Calu3 (cell line): ENCODE measurements around the gene HYAL4. TPM values are rescaled to one million over a fixed set of nuclear protein-coding genes. Genes with fewer than 3 reads are reported as not detected.

Experiments used
- BruUV-seq: library from RNA; stranded (reverse); fragments of 400-500 nt; replicated peaks from 2 replicates; lab custom pipeline; 2021; lab: Mats Ljungman, UMichigan
- CTCF ChIA-PET: fragments of 300-600 bp; sonication (Branson Sonifier 250); formaldehyde crosslinking; loops from one replicate; lab custom pipeline; 2022; ENCODE audit warnings: antibody characterized with exemption; lab: Charles Lee
- DNase-seq: peaks from one replicate; pipeline ENCODE4 v3.0.0; 2022
- H3K27ac Mint-ChIP-seq: one replicate; pipeline ENCODE4 v1.8.0; 2022; ENCODE audit warnings: mixed read lengths; ENCODE audit not compliant: unreplicated experiment
- H3K27me3 Mint-ChIP-seq: one replicate; pipeline ENCODE4 v1.8.0; 2022; ENCODE audit warnings: mixed read lengths; ENCODE audit not compliant: unreplicated experiment
- H3K36me3 Mint-ChIP-seq: one replicate; pipeline ENCODE4 v1.8.0; 2022; ENCODE audit warnings: mild to moderate bottlenecking, moderate library complexity, mixed read lengths; ENCODE audit not compliant: insufficient read depth, unreplicated experiment
- H3K4me1 Mint-ChIP-seq: one replicate; pipeline ENCODE4 v1.8.0; 2022; ENCODE audit warnings: mild to moderate bottlenecking, low read depth, mixed read lengths; ENCODE audit not compliant: unreplicated experiment
- H3K4me3 Mint-ChIP-seq: one replicate; pipeline ENCODE4 v1.8.0; 2022; ENCODE audit warnings: mild to moderate bottlenecking, low read depth, moderate library complexity, mixed read lengths; ENCODE audit not compliant: unreplicated experiment
- H3K9me3 Mint-ChIP-seq: one replicate; pipeline ENCODE4 v1.8.0; 2022; ENCODE audit warnings: low read depth, mixed read lengths; ENCODE audit not compliant: unreplicated experiment
- CTCF ChIP-seq: fragments of 200-600 bp; IDR thresholded peaks from one replicate; pipeline ENCODE4 v1.8.0; 2022; ENCODE audit warnings: antibody characterized with exemption; ENCODE audit not compliant: unreplicated experiment
- intact Hi-C: fragments of 100-400 bp; cut with micrococcal nuclease; formaldehyde crosslinking; loops from one replicate; pipeline ENCODE4 v1.10.0; 2022; ENCODE audit not compliant: unreplicated experiment
- total RNA-seq: library from RNA; stranded (reverse); gene quantifications from 2 replicates; pipeline ENCODE4 v1.2.3, GENCODE V29; 2022

Gene HYAL4
- total RNA-seq, 1 experiment from 2014 or later: not detected

DNA sequence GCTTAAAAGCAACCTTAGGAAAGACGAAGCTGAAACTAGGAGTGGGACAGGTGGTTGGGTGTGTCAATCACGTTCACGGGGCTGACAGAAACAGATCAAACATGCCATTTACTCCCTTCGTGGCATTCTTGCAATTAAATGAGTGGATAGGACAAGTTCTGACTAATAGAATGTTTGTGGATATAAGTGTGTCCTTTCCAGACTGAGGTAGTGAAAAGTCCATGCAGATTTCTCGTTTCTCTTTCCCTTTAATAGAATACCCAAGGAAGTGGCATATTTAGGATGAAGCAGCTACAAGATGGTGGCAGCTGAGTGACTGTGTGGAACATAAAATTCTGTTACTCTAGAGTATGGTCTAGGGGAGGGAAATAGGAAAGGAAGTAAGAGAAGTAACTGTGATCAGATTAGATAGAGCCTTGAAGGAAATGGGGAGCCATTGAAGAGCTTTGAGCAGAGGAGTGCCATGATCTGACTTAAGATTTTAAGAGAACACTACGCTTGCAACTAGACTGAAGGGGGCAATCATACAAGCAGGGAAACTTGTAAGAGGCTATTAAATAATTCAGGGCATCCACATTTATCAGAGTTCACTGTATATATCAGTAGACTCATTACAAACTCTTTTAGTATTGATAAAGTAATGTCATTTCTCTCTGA lies 46.3 kb upstream of the HYAL4 start:
- H3K9me3 Mint-ChIP-seq: no peaks in the 10 kb centered on the region

GRCh38 chr7:123802249-123802648 lies 42.7 kb upstream of the HYAL4 start:
- Mint-ChIP-seq H3K36me3 (no peaks in the 10 kb centered on the region), H3K4me1 (peaks cover 9% of the 10 kb centered on the region), H3K9me3 (no peaks in the 10 kb centered on the region), H3K4me3 (no peak overlapping the region), H3K27ac (no peak overlapping the region), H3K27me3 (no peaks in the 10 kb centered on the region)
- intact Hi-C loops: no loop called here
- CTCF ChIA-PET: no interaction called here
- no TSS peak for BruUV-seq
- TF ChIP-seq CTCF: no peak
- DNase-seq: no peak

More for the DNA sequence above, 46.3 kb upstream of the HYAL4 start:
- no peak for TF ChIP-seq CTCF
- H3K4me1 Mint-ChIP-seq: peaks cover 9% of the 10 kb centered on the region
- peak; percentile 28 for DNase-seq
- peak overlapping the region; percentile 12 for H3K27ac Mint-ChIP-seq
- intact Hi-C loops: loop anchor here (1.0 to 10.0 kb wide), 7 partner anchors 49 to 286 kb away; partner anchors contain the start of genes HYAL4 and WASL
- no peaks in the 10 kb centered on the region for H3K27me3 Mint-ChIP-seq
- no TSS peak for BruUV-seq
- peak overlapping the region; percentile 42 for H3K4me3 Mint-ChIP-seq
- CTCF ChIA-PET: interaction anchor here (0.5 to 2.4 kb wide), 15 partner anchors 16 to 288 kb away, joined by 3 to 28 read pairs (median 4); partner anchors contain the start of genes HYAL4 and NDUFA5
- no peaks in the 10 kb centered on the region for H3K36me3 Mint-ChIP-seq

- Mint-ChIP-seq H3K4me3 (no peak overlapping the region), H3K9me3 (peaks cover 5% of the 10 kb centered on the region), H3K4me1 (no peaks in the 10 kb centered on the region), H3K27ac (no peak overlapping the region), H3K36me3 (no peaks in the 10 kb centered on the region), H3K27me3 (no peaks in the 10 kb centered on the region)
- no peak for DNase-seq
- BruUV-seq: no TSS peak
- TF ChIP-seq CTCF: no peak
- intact Hi-C loops: no loop called here
- CTCF ChIA-PET: no interaction called here
Observed at GRCh38 chr7:123805287-123805686, 39.7 kb upstream of the HYAL4 start.

- CTCF ChIA-PET: no interaction called here
- H3K9me3 Mint-ChIP-seq: peaks cover 5% of the 10 kb centered on the region
- DNase-seq: no peak
- H3K4me1 Mint-ChIP-seq: no peaks in the 10 kb centered on the region
- no peaks in the 10 kb centered on the region for H3K36me3 Mint-ChIP-seq
- intact Hi-C loops: no loop called here
- no peaks in the 10 kb centered on the region for H3K27me3 Mint-ChIP-seq
- BruUV-seq: no TSS peak
- no peak overlapping the region for H3K27ac Mint-ChIP-seq
- TF ChIP-seq CTCF: no peak
- H3K4me3 Mint-ChIP-seq: no peak overlapping the region
Observed at GRCh38 chr7:123809471-123809870, 35.5 kb upstream of the HYAL4 start.
